HG03039 (cell line): Measurements from ENCODE around the gene RFX3.

ENCODE experiments used
- ATAC-seq: cut with Tn5 transposase; IDR thresholded peaks from one replicate; pipeline ENCODE4 v1.9.1; 2021; ENCODE audit warnings: mild to moderate bottlenecking, moderate library complexity; ENCODE audit not compliant: unreplicated experiment

Gene RFX3

GRCh38 chr9:3525836-3526164, at the start of gene RFX3:
TSS of gene RFX3 (minus strand) at chr9:3526001. CDS start at chr9:3395588, 130,413 bp downstream.
- peak; percentile 49 for ATAC-seq

- ATAC-seq = no peak
Measured at GRCh38 chr9:3571500-3571899, 45.7 kb upstream of the RFX3 start.

GRCh38 chr9:3569529-3569928, 43.7 kb upstream of the RFX3 start:
- no peak for ATAC-seq

- ATAC-seq = no peak
Measured at GRCh38 chr9:3567988-3568387, 42.2 kb upstream of the RFX3 start.

GRCh38 chr9:3553076-3553765, 27.4 kb upstream of the RFX3 start:
- no peak for ATAC-seq

GRCh38 chr9:3549225-3549624, 23.4 kb upstream of the RFX3 start:
- no peak for ATAC-seq

GRCh38 chr9:3548648-3549047, 22.8 kb upstream of the RFX3 start:
- ATAC-seq = no peak

- ATAC-seq = no peak
Measured at GRCh38 chr9:3541206-3541605, 15.4 kb upstream of the RFX3 start.

- ATAC-seq = no peak
Measured at GRCh38 chr9:3534614-3535404, 9.0 kb upstream of the RFX3 start.

GRCh38 chr9:3532158-3532557, 6.4 kb upstream of the RFX3 start:
- ATAC-seq = no peak

GRCh38 chr9:3528451-3528850, 2.6 kb upstream of the RFX3 start:
- no peak for ATAC-seq

GRCh38 chr9:3526997-3527940, 1.5 kb upstream of the RFX3 start:
- peak; percentile 1 for ATAC-seq

GRCh38 chr9:3526165-3526996, 580 bp upstream of the RFX3 start:
- ATAC-seq = peak; percentile 66

- no peak for ATAC-seq
Measured at GRCh38 chr9:3525096-3525835, 535 bp downstream of the RFX3 start.

GRCh38 chr9:3521966-3522365, 3.8 kb downstream of the RFX3 start:
- ATAC-seq = no peak

- ATAC-seq = no peak
Measured at GRCh38 chr9:3520564-3520963, 5.2 kb downstream of the RFX3 start.

GRCh38 chr9:3517377-3518048, 8.3 kb downstream of the RFX3 start:
- no peak for ATAC-seq

GRCh38 chr9:3516667-3517330, 9.0 kb downstream of the RFX3 start:
- no peak for ATAC-seq

- ATAC-seq = no peak
Measured at GRCh38 chr9:3515405-3515804, 10.4 kb downstream of the RFX3 start.
